ENCODE results near the gene TTC21A. TPM values are rescaled to one million over a fixed set of nuclear protein-coding genes. Genes with fewer than 3 reads are reported as not detected.

Gene TTC21A
- total and polyA plus RNA-seq, 2 of the 13 experiments (the other 11 are each of a cell fraction or from before 2014, with no cell fraction given): 0.31 to 1.5 TPM

- no peak for TF ChIP-seq USF2 (IDR thresholded peaks at IDR 0.05; ENCODE audit: low read depth, low read length)
- no peak for TF ChIP-seq USF2 (CRISPR knock-in tag; IDR thresholded peaks at IDR 0.05; ENCODE audit: borderline replicate concordance)
- no peak for TF ChIP-seq CCAR2 (optimal IDR thresholded peaks at IDR 0.05; ENCODE audit: low read depth, low read length)
- no peak for TF ChIP-seq RFXAP (CRISPR knock-in tag; IDR thresholded peaks at IDR 0.05; ENCODE audit: borderline replicate concordance)
- TF ChIP-seq NR0B2 (CRISPR knock-in tag; IDR thresholded peaks at IDR 0.05): no peak
- no peak for TF ChIP-seq NFIB (CRISPR knock-in tag; IDR thresholded peaks at IDR 0.05; ENCODE audit: borderline replicate concordance)
- no peak for TF ChIP-seq SMAD9 (CRISPR knock-in tag; IDR thresholded peaks at IDR 0.05)
- TF ChIP-seq CBX2 (IDR thresholded peaks at IDR 0.05; ENCODE audit: low read depth, low read length): no peak
- no peak for TF ChIP-seq CBX2 (CRISPR knock-in tag; IDR thresholded peaks at IDR 0.05; ENCODE audit: low read depth)
Measured at GRCh38 chr3:39133093-39133490, 25.6 kb downstream of the TTC21A start (continued).

GRCh38 chr3:39133822-39134221 lies 26.3 kb downstream of the TTC21A start:
- no peaks in the 10 kb centered on the region for H3K36me3 ChIP-seq (replicated peaks in 1 of 2; ENCODE audit: control insufficient read depth in 1 of 2, insufficient read depth in 2 of 2, low read length in 2 of 2)
- 0 out of 5 replicates have a peak, but pooled peaks cover 0 to 1% of the 10 kb centered on the region in 2 experiments for H3K27me3 ChIP-seq (ENCODE audit: control insufficient read depth in 1 of 2, insufficient read depth in 2 of 2, low read length in 2 of 2)
- no peak for DNase-seq (ENCODE audit: low spot score)
- 43% methylated on average over 6 of the region's 6 CpGs for WGBS (ENCODE audit: low lambda C conversion rate)
- H4K20me1 ChIP-seq (ENCODE audit: insufficient read depth, low read length): no peaks in the 10 kb centered on the region; the same call in 1 of the 2 replicates
- H3K4me1 ChIP-seq (ENCODE audit: insufficient read depth, low read length): no peaks in the 10 kb centered on the region
- in situ Hi-C loops (cut with HindIII; ENCODE audit: extremely low pct_ligation_motif_present, low pct_unique_long_range_greater_than_20kb): no loop called here
- H3K9ac ChIP-seq (ENCODE audit: insufficient read depth, low read depth, low read length): no peak overlapping the region
- BruUV-seq (replicated peaks): no TSS peak
- FAIRE-seq: no peak
- POLR2A ChIA-PET: no interaction called here
- no peaks in the 10 kb centered on the region for H3K9me3 ChIP-seq (ENCODE audit: low read length)
- CTCF ChIA-PET (ENCODE audit: low intra/inter-chr PET ratio, low total read pairs): no interaction called here
- H3K4me2 ChIP-seq (ENCODE audit: low read depth, low read length): no peak overlapping the region
- intact Hi-C loops (cut with micrococcal nuclease; ENCODE audit: unreplicated experiment): no loop called here
- no peak overlapping the region for H3K27ac ChIP-seq (ENCODE audit: extremely low read length, insufficient read depth, low read length)
- no peak overlapping the region for H2AFZ ChIP-seq (ENCODE audit: low read length)
- H3K79me2 ChIP-seq (ENCODE audit: insufficient read depth, low read length): no peaks in the 10 kb centered on the region
- ATAC-seq: no peak
- no peak for TF ChIP-seq ISX (CRISPR knock-in tag; conservative IDR thresholded peaks at IDR 0.05)
- TF ChIP-seq TOE1 (CRISPR knock-in tag; IDR thresholded peaks at IDR 0.05): no peak
- TF ChIP-seq ZNF296 (CRISPR knock-in tag; conservative IDR thresholded peaks at IDR 0.05): no peak
- no peak for TF ChIP-seq ZNF567 (CRISPR knock-in tag; IDR thresholded peaks at IDR 0.05; ENCODE audit: borderline replicate concordance)
- no peak for TF ChIP-seq THYN1 (CRISPR knock-in tag; IDR thresholded peaks at IDR 0.05; ENCODE audit: borderline replicate concordance, low read depth)
- no peak for TF ChIP-seq ZNF350 (CRISPR knock-in tag; IDR thresholded peaks at IDR 0.05; ENCODE audit: borderline replicate concordance, low read depth)
- TF ChIP-seq ZNF546 (CRISPR knock-in tag; conservative IDR thresholded peaks at IDR 0.05): no peak
- no peak for TF ChIP-seq NFATC3 (CRISPR knock-in tag; IDR thresholded peaks at IDR 0.05)
- no peak for TF ChIP-seq DPF2 (CRISPR knock-in tag; IDR thresholded peaks at IDR 0.05; ENCODE audit: borderline replicate concordance, low read depth)
- no peak for TF ChIP-seq ZBTB3 (CRISPR knock-in tag; IDR thresholded peaks at IDR 0.05; ENCODE audit: borderline replicate concordance, low read depth)
- TF ChIP-seq POLR2G (IDR thresholded peaks at IDR 0.05; ENCODE audit: low read depth, low read length): no peak
- no peak for TF ChIP-seq ZNF775 (CRISPR knock-in tag; IDR thresholded peaks at IDR 0.05; ENCODE audit: borderline replicate concordance)
- TF ChIP-seq ZNF263 (CRISPR knock-in tag; IDR thresholded peaks at IDR 0.05): no peak
- TF ChIP-seq ZNF34 (CRISPR knock-in tag; IDR thresholded peaks at IDR 0.05; ENCODE audit: borderline replicate concordance): no peak
- H3K4me3 ChIP-seq (replicated peaks in 1 of 3; ENCODE audit: insufficient read depth in 1 of 3, low read depth in 2 of 3, low read length in 3 of 3): no peak overlapping the region

Data from HepG2 (cell line).